Left ventricle myocardium inferior (tissue), 1 donor: ENCODE data around the gene FTMT. TPM values are rescaled to one million over a fixed set of nuclear protein-coding genes. Genes with fewer than 3 reads are reported as not detected.

Source experiments
- DNase-seq: peaks from one replicate; pipeline ENCODE4 v3.0.0-alpha.2; 2020
- H3K27ac ChIP-seq: fragments of 200-600 bp; replicated peaks from 2 replicates; pipeline ENCODE4 v1.8.0; 2021
- H3K27me3 ChIP-seq: fragments of 200-600 bp; 2 replicates; pipeline ENCODE4 v1.8.0; 2021; ENCODE audit warnings: low read depth
- H3K36me3 ChIP-seq: fragments of 200-600 bp; 2 replicates; pipeline ENCODE4 v1.8.0; 2021
- H3K4me1 ChIP-seq: fragments of 200-600 bp; 2 replicates; pipeline ENCODE4 v1.8.0; 2021
- H3K4me3 ChIP-seq: fragments of 200-600 bp; 2 replicates; pipeline ENCODE4 v1.8.0; 2021; ENCODE audit warnings: mild to moderate bottlenecking, moderate library complexity
- H3K9me3 ChIP-seq: fragments of 200-600 bp; replicated peaks from 2 replicates; pipeline ENCODE4 v1.8.0; 2021
- CTCF ChIP-seq: fragments of 200-600 bp; IDR thresholded peaks from 2 replicates; pipeline ENCODE4 v1.8.0; 2021; ENCODE audit warnings: antibody characterized with exemption, mild to moderate bottlenecking, borderline replicate concordance
- intact Hi-C: fragments of 100-400 bp; cut with micrococcal nuclease; formaldehyde crosslinking; loops from one replicate; pipeline ENCODE4 v1.11.0; 2022
- total RNA-seq: library from RNA; stranded (reverse); fragmentation: NEBNext Ultra II Directional; extraction: Animal tissue kit (Norgen Biotek cat#: 25700); gene quantifications from one replicate; pipeline ENCODE4 v1.2.1, GENCODE V29; 2021
- donor health status: DM: no; HTN: yes; CAD: no; lungs with severe emphysema.

The FTMT gene
- total RNA-seq, 1 donor from 2014 or later, result not detected

- Histone ChIP-seq H3K27ac (no peak overlapping the region), H3K9me3 (no peaks in the 10 kb centered on the region), H3K4me3 (no peak overlapping the region), H3K36me3 (no peaks in the 10 kb centered on the region), H3K4me1 (no peaks in the 10 kb centered on the region), H3K27me3 (peaks cover 6% of the 10 kb centered on the region)
- intact Hi-C loops, result no loop called here
- DNase-seq, result no peak
- no peak for TF ChIP-seq CTCF
Observed at GRCh38 chr5:121863753-121864285, 12.1 kb downstream of the FTMT start.

DNA sequence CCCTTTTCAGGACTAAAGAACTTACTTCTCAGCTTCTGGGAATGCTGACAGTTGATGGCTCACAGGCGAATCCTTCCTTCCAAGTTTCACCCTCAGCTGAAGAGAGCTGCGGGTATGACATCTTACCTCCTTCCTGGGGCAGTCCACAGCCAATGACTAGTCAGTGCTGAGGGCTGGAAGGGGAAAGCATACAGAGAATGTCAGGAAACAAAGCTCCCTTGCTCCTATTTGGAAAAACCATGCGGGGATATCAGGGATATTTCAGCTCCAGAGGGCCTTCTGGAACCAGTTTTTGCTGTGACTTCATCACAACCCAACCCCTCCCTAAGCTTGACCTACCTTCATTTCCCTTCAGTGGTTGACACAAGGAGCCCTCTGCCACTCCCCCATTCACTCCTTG lies 15.7 kb downstream of the FTMT start:
- no peaks in the 10 kb centered on the region for H3K27me3 ChIP-seq
- no peak for DNase-seq
- no peak overlapping the region for H3K27ac ChIP-seq
- no peaks in the 10 kb centered on the region for H3K4me1 ChIP-seq
- no peaks in the 10 kb centered on the region for H3K9me3 ChIP-seq
- intact Hi-C loops, result no loop called here
- H3K36me3 ChIP-seq, result no peaks in the 10 kb centered on the region
- no peak for TF ChIP-seq CTCF
- no peak overlapping the region for H3K4me3 ChIP-seq

GRCh38 chr5:121870489-121870888 lies 18.8 kb downstream of the FTMT start:
- no peaks in the 10 kb centered on the region for H3K36me3 ChIP-seq
- H3K4me3 ChIP-seq, result no peak overlapping the region
- H3K27me3 ChIP-seq, result no peaks in the 10 kb centered on the region
- peak; percentile 40 for TF ChIP-seq CTCF
- no peaks in the 10 kb centered on the region for H3K9me3 ChIP-seq
- H3K4me1 ChIP-seq, result no peaks in the 10 kb centered on the region
- intact Hi-C loops, result no loop called here
- H3K27ac ChIP-seq, result no peak overlapping the region
- no peak for DNase-seq

DNA sequence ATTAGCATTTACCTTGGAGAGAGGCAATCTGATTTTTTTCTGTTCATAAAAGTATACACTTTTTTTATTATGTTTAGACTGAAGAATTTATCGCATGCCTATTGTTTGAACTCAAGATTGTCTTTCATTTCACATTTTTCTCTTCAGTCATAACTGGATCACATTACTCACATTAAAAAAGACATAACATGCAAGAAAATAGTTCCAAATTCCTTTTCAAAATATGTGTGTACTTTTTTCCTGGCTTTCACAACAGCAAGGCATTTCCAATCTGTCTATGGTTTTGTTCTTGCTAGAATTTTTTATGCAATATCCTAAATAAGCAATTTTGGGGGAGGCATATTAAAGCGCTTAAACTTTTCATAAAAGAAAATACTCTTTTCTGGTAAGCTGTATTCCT lies 21.2 kb downstream of the FTMT start:
- no peaks in the 10 kb centered on the region for H3K27me3 ChIP-seq
- no peak overlapping the region for H3K4me3 ChIP-seq
- no peak for DNase-seq
- no peaks in the 10 kb centered on the region for H3K36me3 ChIP-seq
- no peak for TF ChIP-seq CTCF
- intact Hi-C loops, result no loop called here
- no peaks in the 10 kb centered on the region for H3K9me3 ChIP-seq
- H3K27ac ChIP-seq, result no peak overlapping the region
- H3K4me1 ChIP-seq, result no peaks in the 10 kb centered on the region

DNA sequence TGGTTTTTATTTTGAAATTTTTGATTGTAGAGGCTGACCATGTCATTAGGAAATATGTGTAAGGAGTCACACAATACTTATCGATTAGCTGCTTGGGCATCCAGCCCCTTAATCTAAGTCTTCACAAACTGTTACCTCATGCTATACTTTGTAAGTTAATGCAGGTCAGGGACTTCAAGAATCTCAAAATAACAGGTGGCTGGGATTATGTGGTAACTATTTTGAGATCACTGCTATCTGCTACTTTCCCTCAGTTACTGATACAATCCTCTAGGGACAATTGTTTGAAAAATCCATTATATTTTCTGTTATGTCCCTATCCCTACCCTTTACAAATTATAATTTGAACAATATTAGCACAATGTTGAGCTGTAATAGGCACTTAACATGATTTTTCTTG lies 21.7 kb downstream of the FTMT start:
- TF ChIP-seq CTCF, result no peak
- H3K27me3 ChIP-seq, result no peaks in the 10 kb centered on the region
- no peaks in the 10 kb centered on the region for H3K36me3 ChIP-seq
- H3K9me3 ChIP-seq, result no peaks in the 10 kb centered on the region
- no peak overlapping the region for H3K27ac ChIP-seq
- no peak overlapping the region for H3K4me3 ChIP-seq
- intact Hi-C loops, result no loop called here
- no peaks in the 10 kb centered on the region for H3K4me1 ChIP-seq
- no peak for DNase-seq

DNA sequence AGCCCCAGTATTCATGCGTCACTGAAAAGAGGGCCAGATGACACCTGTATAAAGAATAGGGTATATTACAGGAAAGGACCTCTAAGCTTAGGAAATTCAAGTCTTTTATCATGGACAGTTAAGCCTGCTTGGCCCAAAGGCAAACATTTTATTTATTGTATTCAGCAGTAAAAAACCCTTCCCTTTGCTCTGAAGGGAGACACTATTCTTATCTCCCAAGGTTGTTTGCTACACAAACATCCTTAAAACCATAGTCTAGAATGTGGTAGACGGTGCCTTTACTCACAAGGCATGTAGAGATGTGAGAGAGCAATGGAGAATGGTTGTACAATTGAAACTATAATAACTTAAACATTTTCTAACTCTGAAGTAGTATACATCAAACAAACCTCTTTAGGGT lies 33.9 kb downstream of the FTMT start:
- Histone ChIP-seq H3K36me3 (no peaks in the 10 kb centered on the region), H3K9me3 (no peaks in the 10 kb centered on the region), H3K27me3 (no peaks in the 10 kb centered on the region), H3K27ac (no peak overlapping the region), H3K4me1 (no peaks in the 10 kb centered on the region), H3K4me3 (no peak overlapping the region)
- intact Hi-C loops, result no loop called here
- TF ChIP-seq CTCF, result no peak
- DNase-seq, result no peak
